ENCODE measurements around the gene APOC3.

APOC3 gene

GRCh38 chr11:116879800-116880625, 50.3 kb downstream of the APOC3 start:
- no peak for DNase-seq

GRCh38 chr11:116881143-116881542, 51.4 kb downstream of the APOC3 start:
- no peak for DNase-seq

GRCh38 chr11:116882386-116882785, 52.7 kb downstream of the APOC3 start:
- no peak for DNase-seq
